K562 (cell line): Measurements from ENCODE around the gene SCARF2. TPM values are rescaled to one million over a fixed set of nuclear protein-coding genes. Genes with fewer than 3 reads are reported as not detected.
A peak's percentile ranks its signal among the peaks of the same experiment; 100 is the strongest.

ENCODE experiments used
- CXXC5 ChIP-seq: fragments of 250-450 bp; sonication (Bioruptor Pico); IDR thresholded peaks from 2 replicates; pipeline ENCODE4 v1.8.0; 2022; ENCODE audit warnings: inconsistent platforms, mild to moderate bottlenecking, moderate library complexity
- DMBX1 ChIP-seq: fragments of 250-450 bp; sonication (Bioruptor Pico); IDR thresholded peaks from 2 replicates; pipeline ENCODE4 v1.8.0; 2022; ENCODE audit warnings: inconsistent platforms, mild to moderate bottlenecking, moderate library complexity, borderline replicate concordance
- ETV6 ChIP-seq, 3 experiments: fragments of 150-350 bp in 1 of 3; sonication (generic) in 1 of 3; formaldehyde crosslinking in 1 of 3; IDR thresholded peaks; 2 replicates each; pipeline versions ENCODE4 v1.6.1 to v1.8.0; 2014 to 2022; ENCODE audit warnings: borderline replicate concordance in 2 of 3, low read depth in 2 of 3, antibody characterized with exemption in 1 of 3, low read length in 1 of 3, mild to moderate bottlenecking in 1 of 3, missing genetic modification reagents in 1 of 3
- FOXO4 ChIP-seq: fragments of 450-650 bp; formaldehyde crosslinking; IDR thresholded peaks from 2 replicates; pipeline ENCODE4 v1.4.0; 2020; ENCODE audit warnings: mild to moderate bottlenecking, moderate library complexity
- HDAC8 ChIP-seq: fragments of 450-650 bp; IDR thresholded peaks from 2 replicates; pipeline ENCODE4 v1.6.1; 2016; ENCODE audit warnings: mild to moderate bottlenecking, missing genetic modification characterization, moderate library complexity, missing compliant biosample characterization
- KLF13 ChIP-seq: fragments of 450-650 bp; IDR thresholded peaks from 2 replicates; pipeline ENCODE4 v1.6.1; 2016; ENCODE audit warnings: missing genetic modification characterization, low read depth, mild to moderate bottlenecking, missing compliant biosample characterization, moderate library complexity, borderline replicate concordance
- MAFF ChIP-seq: IDR thresholded peaks from 2 replicates; pipeline ENCODE4 v1.6.1; 2012; ENCODE audit warnings: low read length, improper control_type of control experiment
- NBN ChIP-seq: fragments of 450-650 bp; IDR thresholded peaks from 2 replicates; pipeline ENCODE4 v1.6.1; 2016; ENCODE audit warnings: low read depth, mild to moderate bottlenecking
- NCOA2 ChIP-seq, 2 experiments: fragments of 450-650 bp; IDR thresholded peaks; 2 replicates each; pipeline ENCODE4 v1.6.1; 2018; ENCODE audit warnings: mild to moderate bottlenecking in 2 of 2, moderate library complexity in 1 of 2; ENCODE audit not compliant: partially characterized antibody in 2 of 2
- NR2C1 ChIP-seq, 2 experiments: fragments of 450-650 bp; IDR thresholded peaks; 2 replicates each; pipeline ENCODE4 v1.6.1; 2017; ENCODE audit warnings: mild to moderate bottlenecking in 2 of 2, antibody characterized with exemption in 1 of 2, inconsistent platforms in 1 of 2, missing compliant biosample characterization in 1 of 2, missing genetic modification characterization in 1 of 2
- PHB ChIP-seq: fragments of 250-450 bp; sonication (Bioruptor Pico); IDR thresholded peaks from 2 replicates; pipeline ENCODE4 v1.5.0; 2021
- RBM15 ChIP-seq: fragments of 200-400 bp; formaldehyde crosslinking; IDR thresholded peaks from 2 replicates; pipeline ENCODE4 v1.6.1; 2018; ENCODE audit warnings: mild to moderate bottlenecking, low read length, moderate library complexity; ENCODE audit not compliant: insufficient read depth
- RBM17 ChIP-seq: fragments of 200-400 bp; formaldehyde crosslinking; IDR thresholded peaks from 2 replicates; pipeline ENCODE4 v1.6.1; 2017; ENCODE audit warnings: low read depth, mild to moderate bottlenecking, low read length, borderline replicate concordance
- RCOR1 ChIP-seq, 2 experiments: IDR thresholded peaks; 2 replicates each; pipeline ENCODE4 v1.6.1; 2012; ENCODE audit warnings: low read depth in 2 of 2, low read length in 2 of 2, borderline replicate concordance in 1 of 2, improper control_type of control experiment in 1 of 2
- ZC3H11A ChIP-seq: IDR thresholded peaks from 2 replicates; pipeline ENCODE4 v1.6.1; 2012; ENCODE audit warnings: low read depth, low read length, improper control_type of control experiment
- ZC3H4 ChIP-seq: sonication (generic); formaldehyde crosslinking; IDR thresholded peaks from 2 replicates; pipeline ENCODE4 v1.9.0; 2021; ENCODE audit warnings: missing genetic modification reagents, borderline replicate concordance
- ZKSCAN3 ChIP-seq: fragments of 250-450 bp; sonication (Bioruptor Pico); IDR thresholded peaks from 2 replicates; pipeline ENCODE4 v1.4.0; 2020
- ZNF124 ChIP-seq: sonication (generic); formaldehyde crosslinking; IDR thresholded peaks from 2 replicates; pipeline ENCODE4 v1.8.1; 2022; ENCODE audit warnings: missing genetic modification reagents
- ZNF354B ChIP-seq: fragments of 250-450 bp; sonication (Bioruptor Pico); IDR thresholded peaks from 2 replicates; pipeline ENCODE4 v1.4.0; 2020
- ZNF586 ChIP-seq: fragments of 450-650 bp; formaldehyde crosslinking; conservative IDR thresholded peaks from 2 replicates; pipeline ENCODE4 v1.4.0; 2020; ENCODE audit warnings: mild to moderate bottlenecking, moderate library complexity
- ZNF717 ChIP-seq: fragments of 250-450 bp; sonication (Bioruptor Pico); IDR thresholded peaks from 2 replicates; pipeline ENCODE4 v1.5.0; 2021
- ZNF830 ChIP-seq: fragments of 250-450 bp; sonication (Bioruptor Pico); IDR thresholded peaks from 2 replicates; pipeline ENCODE4 v1.5.0; 2021; ENCODE audit warnings: mild to moderate bottlenecking
- ZSCAN32 ChIP-seq: fragments of 450-650 bp; formaldehyde crosslinking; IDR thresholded peaks from 2 replicates; pipeline ENCODE4 v1.4.0; 2020; ENCODE audit warnings: mild to moderate bottlenecking, moderate library complexity
- polyA plus RNA-seq, 8 experiments: library from polyadenylated mRNA; depleted of rRNA in 4 of 8; stranded (reverse) in 5 of 8; unstranded in 3 of 8; fragments of >200 nt; fragmentation: Nextera tagmentation in 2 of 8; fragmentation: Illumina TruSeq in 1 of 8; extraction: Ambion mirVana in 2 of 8; extraction: Trizol in 1 of 8; gene quantifications; 2 replicates each; pipeline versions ENCODE4 v1.2.1 to v1.2.3, GENCODE V29; 2011 to 2014; ENCODE audit warnings: inconsistent platforms in 1 of 8, missing spikeins in 1 of 8
- total RNA-seq, 7 experiments: library from RNA; depleted of rRNA in 6 of 7; stranded (reverse); fragments of >200 nt in 6 of 7; fragmentation: Illumina TruSeq in 2 of 7; extraction: Trizol in 2 of 7; gene quantifications; 2 replicates each; pipeline versions ENCODE4 v1.2.1 to v1.2.3, GENCODE V29; 2011 to 2021; ENCODE audit warnings: low replicate concordance in 1 of 7
- TF ChIP-seq, protein P1 (sequence below): sonication (generic); formaldehyde crosslinking; IDR thresholded peaks from 2 replicates; pipeline ENCODE4 v1.8.0; 2022; ENCODE audit warnings: mild to moderate bottlenecking, low read depth, missing genetic modification reagents

SCARF2 gene
- total and polyA plus RNA-seq, 9 of the 15 experiments (the other 6 are each of a cell fraction or from before 2014, with no cell fraction given) = 0.06 to 0.32 (median 0.21) TPM; not detected in 5

GRCh38 chr22:20456064-20456721 is 18.6 kb upstream of the SCARF2 start (continued):
- peak; percentile 66; the same call in 1 of the 2 replicates for TF ChIP-seq FOXO4 (CRISPR knock-in tag)
- no peak for TF ChIP-seq RBM15
- 0 out of 2 replicates have a peak, but pooled peaks have one; percentile 83 for TF ChIP-seq ZNF586 (CRISPR knock-in tag)
- TF ChIP-seq MAFF = peak; percentile 12; the same call in 1 of the 2 replicates
- 0 out of 2 replicates have a peak, but pooled peaks have one; percentile 45 for TF ChIP-seq ZNF830 (CRISPR knock-in tag)
- TF ChIP-seq ETV6 (IDR thresholded peaks at IDR 0.05; ENCODE audit: borderline replicate concordance in 1 of 2, low read depth in 2 of 2, low read length in 1 of 2) = 0 out of 4 replicates have a peak, but pooled peaks of 1 of the 2 experiments have one; percentile 10
- no peak for TF ChIP-seq ETV6 (CRISPR knock-in tag; IDR thresholded peaks at IDR 0.05; ENCODE audit: borderline replicate concordance)
- TF ChIP-seq NR2C1 (IDR thresholded peaks at IDR 0.05) = no peak
- no peak for TF ChIP-seq NR2C1 (tag; IDR thresholded peaks at IDR 0.05)
- no peak for TF ChIP-seq NCOA2 (IDR thresholded peaks at IDR 0.05; ENCODE audit: partially characterized antibody in 2 of 2)
- no peak for TF ChIP-seq ZNF124 (CRISPR knock-in tag)
- peak; percentile 36 for TF ChIP-seq ZNF354B (CRISPR knock-in tag)
- 0 out of 2 replicates have a peak, but pooled peaks have one; percentile 16 for TF ChIP-seq HDAC8 (tag)
- peak; percentile 54 for TF ChIP-seq ZSCAN32 (CRISPR knock-in tag)
- peak; percentile 51 to 90; a peak in 3 of 4 replicates for TF ChIP-seq RCOR1 (IDR thresholded peaks at IDR 0.05; ENCODE audit: borderline replicate concordance in 1 of 2, low read depth in 2 of 2, low read length in 2 of 2)
- peak; percentile 23; the same call in 1 of the 2 replicates for TF ChIP-seq NBN
- peak; percentile 84; the same call in 1 of the 2 replicates for TF ChIP-seq PHB
- TF ChIP-seq ZKSCAN3 (CRISPR knock-in tag) = peak; percentile 46; the same call in 1 of the 2 replicates
- peak; percentile 64; the same call in 1 of the 2 replicates for TF ChIP-seq DMBX1
- TF ChIP-seq, protein P1, sequence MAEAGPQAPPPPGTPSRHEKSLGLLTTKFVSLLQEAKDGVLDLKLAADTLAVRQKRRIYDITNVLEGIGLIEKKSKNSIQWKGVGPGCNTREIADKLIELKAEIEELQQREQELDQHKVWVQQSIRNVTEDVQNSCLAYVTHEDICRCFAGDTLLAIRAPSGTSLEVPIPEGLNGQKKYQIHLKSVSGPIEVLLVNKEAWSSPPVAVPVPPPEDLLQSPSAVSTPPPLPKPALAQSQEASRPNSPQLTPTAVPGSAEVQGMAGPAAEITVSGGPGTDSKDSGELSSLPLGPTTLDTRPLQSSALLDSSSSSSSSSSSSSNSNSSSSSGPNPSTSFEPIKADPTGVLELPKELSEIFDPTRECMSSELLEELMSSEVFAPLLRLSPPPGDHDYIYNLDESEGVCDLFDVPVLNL (CRISPR knock-in tag) = peak; percentile 66; the same call in 1 of the 2 replicates
- no peak for TF ChIP-seq RBM17
- TF ChIP-seq KLF13 = peak; percentile 64
- no peak for TF ChIP-seq ZC3H4 (CRISPR knock-in tag)
- peak; percentile 85; the same call in 1 of the 2 replicates for TF ChIP-seq ZC3H11A
- TF ChIP-seq CXXC5 (CRISPR knock-in tag) = peak; percentile 87
- TF ChIP-seq ZNF717 (CRISPR knock-in tag) = no peak
